OCI-LY1 (cell line): ENCODE data around the gene POLE.

Experiments
- H2AFZ ChIP-seq: fragments of 200-600 bp; sonication (generic), shearing (Covaris generic); 2 replicates; pipeline ENCODE4 v1.6.0; 2014; ENCODE audit warnings: antibody characterized with exemption, mild to moderate bottlenecking, low read length
- H3F3A ChIP-seq: fragments of 200-600 bp; sonication (generic), shearing (Covaris generic); 2 replicates; pipeline ENCODE4 v1.6.0; 2014; ENCODE audit warnings: mild to moderate bottlenecking, antibody characterized with exemption, low read length, moderate library complexity; ENCODE audit not compliant: insufficient read depth
- H3K27ac ChIP-seq: fragments of 200-600 bp; sonication (generic); 2 replicates; pipeline ENCODE4 v1.5.1; 2014; ENCODE audit warnings: low read length, mixed run types, mild to moderate bottlenecking, low read depth; ENCODE audit not compliant: poor library complexity, severe bottlenecking
- H3K27me3 ChIP-seq: fragments of 200-600 bp; sonication (generic); 2 replicates; pipeline ENCODE4 v1.6.0; 2014; ENCODE audit warnings: antibody characterized with exemption, mild to moderate bottlenecking, low read length, moderate library complexity; ENCODE audit not compliant: insufficient read depth
- H3K36me3 ChIP-seq: fragments of 200-600 bp; sonication (generic); 2 replicates; pipeline ENCODE4 v1.6.1; 2014; ENCODE audit warnings: mild to moderate bottlenecking, antibody characterized with exemption, low read length, moderate library complexity, mixed read lengths; ENCODE audit not compliant: insufficient read depth
- H3K4me1 ChIP-seq: fragments of 200-600 bp; sonication (generic); 2 replicates; pipeline ENCODE4 v1.5.1; 2014; ENCODE audit warnings: mild to moderate bottlenecking, low read length, moderate library complexity; ENCODE audit not compliant: insufficient read depth, severe bottlenecking
- H3K4me2 ChIP-seq: fragments of 200-600 bp; sonication (generic), shearing (Covaris generic); 2 replicates; pipeline ENCODE4 v1.6.1; 2014; ENCODE audit warnings: low read length
- H3K4me3 ChIP-seq: fragments of 200-600 bp; sonication (generic); 2 replicates; pipeline ENCODE4 v1.5.1; 2014; ENCODE audit warnings: low read length, low read depth, mild to moderate bottlenecking, mixed read lengths; ENCODE audit not compliant: poor library complexity, severe bottlenecking
- H3K79me2 ChIP-seq: fragments of 200-600 bp; shearing (Covaris generic); 2 replicates; pipeline ENCODE4 v1.6.1; 2016; ENCODE audit warnings: mixed run types, low read length, mixed read lengths; ENCODE audit not compliant: insufficient read depth
- H3K9ac ChIP-seq: fragments of 200-600 bp; sonication (generic), shearing (Covaris generic); 2 replicates; pipeline ENCODE4 v1.6.1; 2014; ENCODE audit warnings: mild to moderate bottlenecking, low read length, mixed read lengths
- H3K9me2 ChIP-seq: fragments of 200-600 bp; sonication (generic), shearing (Covaris generic); 2 replicates; pipeline ENCODE4 v1.6.1; 2014; ENCODE audit warnings: low read depth, mild to moderate bottlenecking, low read length, mixed read lengths
- H3K9me3 ChIP-seq: fragments of 200-600 bp; shearing (Covaris generic); 2 replicates; pipeline ENCODE4 v1.6.1; 2014; ENCODE audit warnings: low read length, mixed read lengths
- H4K20me1 ChIP-seq: fragments of 200-600 bp; sonication (generic), shearing (Covaris generic); 2 replicates; pipeline ENCODE4 v1.6.0; 2016; ENCODE audit warnings: mild to moderate bottlenecking, low read length; ENCODE audit not compliant: insufficient read depth
- EZH2 ChIP-seq: fragments of 200-600 bp; sonication (generic), shearing (Covaris generic); IDR thresholded peaks from 2 replicates; pipeline ENCODE4 v1.8.0; 2017; ENCODE audit warnings: borderline replicate concordance, mixed run types, mild to moderate bottlenecking, antibody characterized with exemption, low read length, moderate library complexity, mixed read lengths
- TF ChIP-seq, protein P1 (sequence below): fragments of 200-600 bp; sonication (generic), shearing (Covaris generic); IDR thresholded peaks from 2 replicates; pipeline ENCODE4 v1.5.1; 2017; ENCODE audit warnings: mild to moderate bottlenecking, antibody characterized with exemption, low read length, moderate library complexity, mixed read lengths

The POLE gene

DNA sequence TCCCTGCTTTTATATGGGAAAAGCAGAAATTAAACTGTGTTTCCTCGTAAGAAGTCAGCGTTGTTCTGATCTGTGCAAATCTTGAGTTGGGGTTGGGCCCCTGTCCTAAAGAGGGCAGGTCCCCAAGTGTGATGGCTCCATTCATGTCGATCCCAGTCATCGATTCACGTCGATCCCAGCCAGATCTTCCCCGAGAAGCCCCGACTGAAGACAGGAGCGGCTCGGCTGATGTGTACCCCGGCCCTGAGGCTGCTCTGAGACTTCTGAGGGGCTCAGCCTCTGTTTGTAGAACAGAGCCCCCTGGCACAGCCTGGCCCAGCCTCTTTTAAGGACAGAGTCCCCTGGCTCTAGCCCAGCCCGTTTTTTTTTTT lies 32.8 kb upstream of the POLE start:
- no peaks in the 10 kb centered on the region for H4K20me1 ChIP-seq
- no peaks in the 10 kb centered on the region for H3K4me1 ChIP-seq
- H3K9me3 ChIP-seq: no peaks in the 10 kb centered on the region
- H3K36me3 ChIP-seq: peaks cover 90% of the 10 kb centered on the region
- H3F3A ChIP-seq: 0 out of 2 replicates have a peak, but pooled peaks cover 3% of the 10 kb centered on the region
- no peak overlapping the region for H3K4me3 ChIP-seq
- H2AFZ ChIP-seq: no peak overlapping the region
- H3K27ac ChIP-seq: no peak overlapping the region
- H3K9me2 ChIP-seq: no peaks in the 10 kb centered on the region
- no peaks in the 10 kb centered on the region for H3K79me2 ChIP-seq
- no peak for TF ChIP-seq EZH2
- TF ChIP-seq, protein P1, sequence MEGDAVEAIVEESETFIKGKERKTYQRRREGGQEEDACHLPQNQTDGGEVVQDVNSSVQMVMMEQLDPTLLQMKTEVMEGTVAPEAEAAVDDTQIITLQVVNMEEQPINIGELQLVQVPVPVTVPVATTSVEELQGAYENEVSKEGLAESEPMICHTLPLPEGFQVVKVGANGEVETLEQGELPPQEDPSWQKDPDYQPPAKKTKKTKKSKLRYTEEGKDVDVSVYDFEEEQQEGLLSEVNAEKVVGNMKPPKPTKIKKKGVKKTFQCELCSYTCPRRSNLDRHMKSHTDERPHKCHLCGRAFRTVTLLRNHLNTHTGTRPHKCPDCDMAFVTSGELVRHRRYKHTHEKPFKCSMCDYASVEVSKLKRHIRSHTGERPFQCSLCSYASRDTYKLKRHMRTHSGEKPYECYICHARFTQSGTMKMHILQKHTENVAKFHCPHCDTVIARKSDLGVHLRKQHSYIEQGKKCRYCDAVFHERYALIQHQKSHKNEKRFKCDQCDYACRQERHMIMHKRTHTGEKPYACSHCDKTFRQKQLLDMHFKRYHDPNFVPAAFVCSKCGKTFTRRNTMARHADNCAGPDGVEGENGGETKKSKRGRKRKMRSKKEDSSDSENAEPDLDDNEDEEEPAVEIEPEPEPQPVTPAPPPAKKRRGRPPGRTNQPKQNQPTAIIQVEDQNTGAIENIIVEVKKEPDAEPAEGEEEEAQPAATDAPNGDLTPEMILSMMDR: no peak
- no peaks in the 10 kb centered on the region for H3K27me3 ChIP-seq
- H3K9ac ChIP-seq: no peak overlapping the region
- no peak overlapping the region for H3K4me2 ChIP-seq

DNA sequence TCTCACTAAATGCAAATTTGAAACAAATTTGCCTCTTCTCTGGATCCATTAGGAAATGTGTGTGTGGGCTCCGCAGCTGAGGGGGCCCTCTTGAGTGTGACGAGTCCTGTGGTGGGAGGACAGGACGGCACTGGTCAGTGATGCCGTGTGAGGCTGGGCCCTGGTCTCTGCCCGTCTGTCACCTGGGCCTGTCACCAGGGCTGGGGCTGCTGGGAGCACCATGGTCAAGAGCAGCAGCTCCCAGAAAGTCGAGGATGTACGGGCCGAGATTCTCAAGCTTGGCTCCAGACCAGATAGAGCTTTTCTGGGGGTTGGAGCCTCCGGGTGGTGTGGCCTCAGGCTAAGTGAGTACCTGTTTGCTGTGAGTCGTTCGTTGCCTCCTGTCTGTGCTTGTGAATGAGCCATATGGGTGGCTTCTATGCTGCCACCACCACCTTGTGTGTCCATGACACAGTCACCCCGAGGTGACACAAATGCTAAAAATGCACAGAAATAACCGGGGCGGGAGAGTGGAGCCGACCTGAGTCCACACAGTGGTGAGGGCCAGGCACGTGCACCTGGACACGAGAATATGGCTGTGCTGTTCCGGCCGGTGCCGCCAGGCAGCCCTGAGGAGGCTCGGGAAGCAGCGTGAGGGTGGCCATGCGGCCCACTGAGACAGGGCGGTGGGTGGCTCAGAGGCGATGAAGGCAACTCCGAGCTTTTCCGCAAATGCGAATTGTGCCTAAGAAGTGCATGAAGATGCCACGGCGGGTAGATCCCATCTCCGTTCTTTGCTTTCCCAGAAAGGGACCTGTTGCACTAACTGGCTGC lies 32.2 kb upstream of the POLE start:
- H3K36me3 ChIP-seq: peaks cover 90% of the 10 kb centered on the region
- H3K79me2 ChIP-seq: peaks cover 5% of the 10 kb centered on the region
- 0 out of 2 replicates have a peak, but pooled peaks cover 3% of the 10 kb centered on the region for H3F3A ChIP-seq

DNA sequence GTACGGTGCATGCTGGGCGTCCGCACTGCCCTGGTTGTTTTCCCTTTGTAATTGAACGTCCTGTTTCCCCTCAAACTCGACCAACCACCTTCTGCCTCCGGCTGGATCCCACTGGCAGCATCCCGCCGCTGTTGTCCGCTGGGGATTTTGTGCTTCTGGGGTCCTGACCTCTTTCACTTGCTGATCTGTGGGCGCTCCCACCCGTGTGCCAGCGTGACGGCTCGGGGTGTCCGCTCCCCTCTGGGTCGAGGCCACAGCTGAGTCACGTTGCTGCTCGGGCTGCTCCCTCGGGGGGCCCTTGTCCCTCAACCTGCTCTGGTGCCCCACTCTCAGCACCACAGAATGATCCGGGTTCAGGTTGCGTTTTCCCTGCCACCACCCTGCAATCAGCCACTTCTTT lies 31.5 kb upstream of the POLE start:
- no peak overlapping the region for H3K9ac ChIP-seq

More for the DNA sequence above, 32.2 kb upstream of the POLE start:
- Histone ChIP-seq H3K4me2 (no peak overlapping the region), H2AFZ (no peak overlapping the region), H3K4me1 (no peaks in the 10 kb centered on the region), H3K9me3 (no peaks in the 10 kb centered on the region), H4K20me1 (no peaks in the 10 kb centered on the region), H3K4me3 (no peak overlapping the region), H3K27me3 (no peaks in the 10 kb centered on the region), H3K9me2 (no peaks in the 10 kb centered on the region), H3K27ac (no peak overlapping the region), H3K9ac (no peak overlapping the region)
- no peak for TF ChIP-seq EZH2
- TF ChIP-seq, protein P1: no peak

More for the DNA sequence above, 31.5 kb upstream of the POLE start:
- Histone ChIP-seq H3K27me3 (no peaks in the 10 kb centered on the region), H3K4me3 (no peak overlapping the region), H3K36me3 (peaks cover 90% of the 10 kb centered on the region), H3F3A (0 out of 2 replicates have a peak, but pooled peaks cover 3% of the 10 kb centered on the region), H2AFZ (no peak overlapping the region), H3K27ac (no peak overlapping the region), H3K4me1 (no peaks in the 10 kb centered on the region), H4K20me1 (no peaks in the 10 kb centered on the region), H3K79me2 (peaks cover 12% of the 10 kb centered on the region), H3K4me2 (no peak overlapping the region), H3K9me3 (no peaks in the 10 kb centered on the region), H3K9me2 (no peaks in the 10 kb centered on the region)
- TF ChIP-seq, protein P1: no peak
- no peak for TF ChIP-seq EZH2
